HG02970 (cell line): Measurements from ENCODE around the gene PLEKHN1.

ENCODE experiments used
- ATAC-seq: cut with Tn5 transposase; IDR thresholded peaks from one replicate; pipeline ENCODE4 v1.9.1; 2021; ENCODE audit warnings: mild to moderate bottlenecking, moderate library complexity, moderate number of reproducible peaks; ENCODE audit not compliant: unreplicated experiment, low FRiP score

PLEKHN1 gene

GRCh38 chr1:929712-930632 lies 36.3 kb upstream of the PLEKHN1 start:
- ATAC-seq, result no peak

GRCh38 chr1:930633-931138 lies 35.6 kb upstream of the PLEKHN1 start:
- no peak for ATAC-seq

GRCh38 chr1:931380-932172 lies 34.7 kb upstream of the PLEKHN1 start:
- no peak for ATAC-seq

GRCh38 chr1:932173-932510 lies 34.1 kb upstream of the PLEKHN1 start:
- ATAC-seq, result no peak

- ATAC-seq, result no peak
Observed at GRCh38 chr1:932776-933602, 33.3 kb upstream of the PLEKHN1 start.

- ATAC-seq, result no peak
Observed at GRCh38 chr1:933603-933940, 32.7 kb upstream of the PLEKHN1 start.

- ATAC-seq, result no peak
Observed at GRCh38 chr1:934991-935750, 31.1 kb upstream of the PLEKHN1 start.

- no peak for ATAC-seq
Observed at GRCh38 chr1:935751-936231, 30.5 kb upstream of the PLEKHN1 start.

GRCh38 chr1:936348-937264 lies 29.7 kb upstream of the PLEKHN1 start:
- ATAC-seq, result no peak

- ATAC-seq, result no peak
Observed at GRCh38 chr1:937521-937920, 28.8 kb upstream of the PLEKHN1 start.

- no peak for ATAC-seq
Observed at GRCh38 chr1:938088-938683, 28.1 kb upstream of the PLEKHN1 start.

- ATAC-seq, result no peak
Observed at GRCh38 chr1:938711-939489, 27.4 kb upstream of the PLEKHN1 start.

GRCh38 chr1:939511-940106 lies 26.7 kb upstream of the PLEKHN1 start:
- ATAC-seq, result no peak

GRCh38 chr1:940107-941014 lies 25.9 kb upstream of the PLEKHN1 start:
- ATAC-seq, result no peak

GRCh38 chr1:941015-941587 lies 25.2 kb upstream of the PLEKHN1 start:
- no peak for ATAC-seq
